ENCODE results near the gene CYP4F8.

- TF ChIP-seq CTCF (IDR thresholded peaks at IDR 0.05) (no peak), POLR2A (IDR thresholded peaks at IDR 0.05) (no peak)
Observed at GRCh38 chr19:15669440-15669839, 54.4 kb downstream of the CYP4F8 start.

Measured in thyroid gland (tissue), 4 donors.